ENCODE results near the gene SPSB2.
"Not testable (repeated sequence)": the region's sequence is repeated elsewhere in the genome, so short reads cannot be mapped to it uniquely, and the experiment has no call there.

SPSB2 gene

GRCh38 chr12:6873094-6874014, at the start of gene SPSB2:
SPSB2 (minus strand) TSS chr12:6873303; CDS start chr12:6872901, 402 bp downstream.
- peak; percentile 99 for DNase-seq (ENCODE audit: low spot score)

- DNase-seq (ENCODE audit: low spot score): peak; percentile 58
These were observed 49.2 kb upstream of the SPSB2 start for GRCh38 chr12:6921996-6922946.

- DNase-seq (ENCODE audit: low spot score): no peak
These were observed 48.4 kb upstream of the SPSB2 start for GRCh38 chr12:6921539-6921938.

- no peak for DNase-seq (ENCODE audit: low spot score)
These were observed 46.5 kb upstream of the SPSB2 start for GRCh38 chr12:6919588-6919987.

GRCh38 chr12:6917491-6918231, 44.6 kb upstream of the SPSB2 start:
- DNase-seq (ENCODE audit: low spot score): no peak

GRCh38 chr12:6916426-6917200, 43.5 kb upstream of the SPSB2 start:
- no peak for DNase-seq (ENCODE audit: low spot score)

- DNase-seq (ENCODE audit: low spot score): no peak
These were observed 42.7 kb upstream of the SPSB2 start for GRCh38 chr12:6915789-6916285.

GRCh38 chr12:6914947-6915788, 42.1 kb upstream of the SPSB2 start:
- DNase-seq (ENCODE audit: low spot score): no peak

- DNase-seq (ENCODE audit: low spot score): no peak
These were observed 41.3 kb upstream of the SPSB2 start, which contains the start of gene ENO2 for GRCh38 chr12:6914246-6914946. ENO2 (plus strand) TSS chr12:6914580; CDS start chr12:6915833, 1,253 bp downstream.

- DNase-seq (ENCODE audit: low spot score): no peak
These were observed 39.2 kb upstream of the SPSB2 start for GRCh38 chr12:6912164-6912935.

- no peak for DNase-seq (ENCODE audit: low spot score)
These were observed 36.5 kb upstream of the SPSB2 start for GRCh38 chr12:6909421-6910145.

- DNase-seq (ENCODE audit: low spot score): not testable (repeated sequence)
These were observed 35.0 kb upstream of the SPSB2 start for GRCh38 chr12:6908141-6908540.

- DNase-seq (ENCODE audit: low spot score): no peak
These were observed 32.4 kb upstream of the SPSB2 start for GRCh38 chr12:6905414-6906040.

- DNase-seq (ENCODE audit: low spot score): peak; percentile 98
These were observed 31.5 kb upstream of the SPSB2 start, which contains the start of gene LRRC23 for GRCh38 chr12:6904280-6905276. LRRC23 (plus strand) TSS chr12:6904822; CDS start chr12:6905634, 812 bp downstream.

GRCh38 chr12:6903722-6904121, 30.6 kb upstream of the SPSB2 start:
- no peak for DNase-seq (ENCODE audit: low spot score)

GRCh38 chr12:6902448-6902847, 29.3 kb upstream of the SPSB2 start:
- DNase-seq (ENCODE audit: low spot score): no peak

All from NAMALWA (cell line).